GM12878 (cell line): ENCODE measurements around the gene TMEM178A. TPM values are rescaled to one million over a fixed set of nuclear protein-coding genes. Genes with fewer than 3 reads are reported as not detected.

Source experiments
- ATAC-seq: fragments of 200-7000 bp; cut with Tn5 transposase; 3 replicates; pipeline ENCODE4 v1.9.1; 2020; ENCODE audit warnings: mild to moderate bottlenecking, moderate library complexity
- BruUV-seq: library from RNA; stranded (reverse); fragments of 400-500 nt; replicated peaks from 2 replicates; lab custom pipeline; 2021; lab: Mats Ljungman, UMichigan
- CTCF ChIA-PET: fragments of 300-600 bp; sonication (Branson Sonifier 250); formaldehyde crosslinking; extraction: SDS; loops from one replicate; lab custom pipeline; 2021; ENCODE audit warnings: inconsistent platforms; lab: Yijun Ruan, JAX
- POLR2A ChIA-PET: fragments of 350-600 bp; formaldehyde crosslinking; extraction: SDS; loops from one replicate; lab custom pipeline; 2021; ENCODE audit warnings: inconsistent platforms; lab: Charles Lee
- RAD21 ChIA-PET: fragments of 300-600 bp; sonication (Branson Sonifier 250); formaldehyde crosslinking; loops from one replicate; lab custom pipeline; 2023; ENCODE audit warnings: antibody characterized with exemption; ENCODE audit not compliant: unreplicated experiment; lab: Charles Lee
- SMC1A ChIA-PET: fragments of 300-600 bp; sonication (Branson Sonifier 250); formaldehyde crosslinking; loops from one replicate; lab custom pipeline; 2023; ENCODE audit not compliant: unreplicated experiment, uncharacterized antibody; lab: Charles Lee
- DNase-seq: peaks from one replicate; pipeline ENCODE4 v3.0.0-alpha.2; 2011; ENCODE audit warnings: low read depth, low spot score
- FAIRE-seq: peaks from 3 replicates; lab custom pipeline; 2011; peaks lifted over from hg19 to GRCh38; lab: Jason Lieb, UNC
- H2AFZ ChIP-seq: 2 replicates; pipeline ENCODE4 v1.6.0; 2011; ENCODE audit warnings: low read depth, low read length, control low read depth; ENCODE audit not compliant: control insufficient read depth
- H3K27ac ChIP-seq: 2 replicates; pipeline ENCODE4 v1.5.1; 2011; ENCODE audit warnings: control low read depth; ENCODE audit not compliant: control insufficient read depth, insufficient read depth
- H3K27me3 ChIP-seq, 2 experiments: replicated peaks in 1 of 2; 2 replicates each; pipeline versions ENCODE4 v1.6.0 to v1.6.1; 2011; ENCODE audit warnings: low read length in 1 of 2; ENCODE audit not compliant: control insufficient read depth in 2 of 2, insufficient read depth in 2 of 2
- H3K36me3 ChIP-seq, 2 experiments: 2 replicates each; pipeline ENCODE4 v1.5.1; 2011; ENCODE audit warnings: low read length in 1 of 2; ENCODE audit not compliant: control insufficient read depth in 2 of 2, insufficient read depth in 2 of 2
- H3K4me1 ChIP-seq: 2 replicates; pipeline ENCODE4 v1.6.1; 2011; ENCODE audit warnings: mild to moderate bottlenecking, low read length, moderate library complexity, mixed read lengths; ENCODE audit not compliant: control insufficient read depth, insufficient read depth
- H3K4me2 ChIP-seq: 2 replicates; pipeline ENCODE4 v1.6.0; 2011; ENCODE audit warnings: control low read depth; ENCODE audit not compliant: control insufficient read depth, insufficient read depth
- H3K4me3 ChIP-seq: fragments of 200-600 bp; sonication (generic); 2 replicates; pipeline ENCODE4 v1.5.1; 2016
- H3K79me2 ChIP-seq: 2 replicates; pipeline ENCODE4 v1.6.0; 2011; ENCODE audit warnings: low read length; ENCODE audit not compliant: control insufficient read depth, insufficient read depth
- H3K9ac ChIP-seq: 2 replicates; pipeline ENCODE4 v1.8.0; 2011; ENCODE audit warnings: low read length, control low read depth, mixed read lengths; ENCODE audit not compliant: control insufficient read depth, insufficient read depth
- H3K9me3 ChIP-seq: replicated peaks from 3 replicates; pipeline ENCODE4 v1.5.1; 2011; ENCODE audit warnings: mild to moderate bottlenecking, low read length; ENCODE audit not compliant: control insufficient read depth, insufficient read depth
- H4K20me1 ChIP-seq: 2 replicates; pipeline ENCODE4 v1.6.0; 2011; ENCODE audit not compliant: control insufficient read depth, insufficient read depth
- HCFC1 ChIP-seq: fragments of 150-350 bp; IDR thresholded peaks from 2 replicates; pipeline ENCODE4 v1.6.1; 2014; ENCODE audit warnings: low read length
- NBN ChIP-seq: fragments of 450-650 bp; IDR thresholded peaks from 2 replicates; pipeline ENCODE4 v1.6.1; 2016
- ZNF24 ChIP-seq: fragments of 450-650 bp; IDR thresholded peaks from 2 replicates; pipeline ENCODE4 v1.6.1; 2017; ENCODE audit warnings: antibody characterized with exemption, mild to moderate bottlenecking
- WGBS: methylation state at CpG from one replicate; pipeline ENCODE4 v1.1.6; 2016; ENCODE audit warnings: low lambda C conversion rate; ENCODE audit not compliant: insufficient replicate concordance, insufficient coverage; ENCODE audit errors: missing lambda C conversion rate; 5-methylcytosine and 5-hydroxymethylcytosine counted together
- in situ Hi-C: fragments of 300-500 bp; cut with MboI; formaldehyde crosslinking; loops from 9 replicates; pipeline ENCODE4 v1.14.3; 2018; ENCODE audit warnings: mixed read lengths
- intact Hi-C: fragments of 100-400 bp; cut with micrococcal nuclease; formaldehyde crosslinking; loops from one replicate; pipeline ENCODE4 v1.14.2; 2022; ENCODE audit not compliant: unreplicated experiment
- polyA plus RNA-seq, 11 experiments: library from polyadenylated mRNA; depleted of rRNA in 4 of 11; unstranded in 6 of 11; stranded (reverse) in 5 of 11; fragments of >200 nt; fragmentation: Nextera tagmentation in 4 of 11; fragmentation: Illumina TruSeq in 1 of 11; extraction: Ambion mirVana in 4 of 11; extraction: Trizol in 1 of 11; gene quantifications; 1 replicate in 1 of 11; 2 replicates in 10 of 11; pipeline versions ENCODE4 v1.2.1 to v1.2.3, GENCODE V29; 2011 to 2016; ENCODE audit warnings: inconsistent platforms in 2 of 11, missing spikeins in 2 of 11, low read depth in 1 of 11
- total RNA-seq, 4 experiments: library from RNA; depleted of rRNA in 3 of 4; stranded (reverse); fragments of >200 nt in 3 of 4; fragmentation: Illumina TruSeq in 1 of 4; extraction: Trizol in 1 of 4; gene quantifications; 2 replicates each; pipeline versions ENCODE4 v1.2.1 to v1.2.3, GENCODE V29; 2013 to 2021
- TF ChIP-seq, protein P1 (sequence below): fragments of 450-650 bp; IDR thresholded peaks from 2 replicates; pipeline ENCODE4 v1.6.1; 2016; ENCODE audit warnings: mild to moderate bottlenecking, moderate library complexity, borderline replicate concordance
- TF ChIP-seq, protein P2 (sequence below): fragments of 150-350 bp; IDR thresholded peaks from 2 replicates; pipeline ENCODE4 v1.6.1; 2014; ENCODE audit warnings: mild to moderate bottlenecking, low read depth, low read length
- TF ChIP-seq, protein P3 (sequence below): IDR thresholded peaks from 2 replicates; pipeline ENCODE4 v1.6.1; 2012; ENCODE audit warnings: mild to moderate bottlenecking, low read depth, low read length

The TMEM178A gene
- total and polyA plus RNA-seq, 10 of the 15 experiments (the other 5 are each of a cell fraction or from before 2014, with no cell fraction given) = not detected

DNA sequence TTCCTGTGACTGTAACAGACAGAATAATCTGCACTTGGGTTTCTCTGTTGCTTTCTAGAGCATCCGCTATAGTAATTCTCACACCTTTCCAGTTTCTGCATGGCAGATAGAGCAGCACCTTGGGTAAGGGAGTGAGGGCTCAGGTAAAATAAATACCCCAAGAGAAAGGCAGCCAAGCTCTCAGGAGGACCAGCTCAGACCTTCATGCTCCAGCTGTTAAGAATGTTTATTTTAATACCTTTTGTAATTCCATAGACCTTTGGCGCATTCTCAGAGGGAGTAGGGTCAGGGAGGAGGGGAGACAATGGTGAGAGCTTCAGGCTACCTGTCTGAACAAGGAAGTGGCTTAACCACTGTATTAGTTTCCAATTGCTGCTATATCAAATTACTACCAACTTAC lies 16.2 kb upstream of the TMEM178A start:
- Histone ChIP-seq H3K4me1 (no peaks in the 10 kb centered on the region), H3K79me2 (no peaks in the 10 kb centered on the region), H3K9ac (no peak overlapping the region), H3K36me3 (no peaks in the 10 kb centered on the region), H3K27ac (no peak overlapping the region), H4K20me1 (no peaks in the 10 kb centered on the region), H3K9me3 (no peaks in the 10 kb centered on the region; the same call in 2 of the 3 replicates), H3K27me3 (no peaks in the 10 kb centered on the region), H3K4me3 (no peak overlapping the region), H3K4me2 (no peak overlapping the region), H2AFZ (no peak overlapping the region)
- 74% methylated on average over 2 of the region's 2 CpGs for WGBS
- CTCF ChIA-PET = no interaction called here
- RAD21 ChIA-PET = no interaction called here
- TF ChIP-seq ZNF24 (no peak), NBN (no peak), HCFC1 (no peak)
- TF ChIP-seq, protein P1, sequence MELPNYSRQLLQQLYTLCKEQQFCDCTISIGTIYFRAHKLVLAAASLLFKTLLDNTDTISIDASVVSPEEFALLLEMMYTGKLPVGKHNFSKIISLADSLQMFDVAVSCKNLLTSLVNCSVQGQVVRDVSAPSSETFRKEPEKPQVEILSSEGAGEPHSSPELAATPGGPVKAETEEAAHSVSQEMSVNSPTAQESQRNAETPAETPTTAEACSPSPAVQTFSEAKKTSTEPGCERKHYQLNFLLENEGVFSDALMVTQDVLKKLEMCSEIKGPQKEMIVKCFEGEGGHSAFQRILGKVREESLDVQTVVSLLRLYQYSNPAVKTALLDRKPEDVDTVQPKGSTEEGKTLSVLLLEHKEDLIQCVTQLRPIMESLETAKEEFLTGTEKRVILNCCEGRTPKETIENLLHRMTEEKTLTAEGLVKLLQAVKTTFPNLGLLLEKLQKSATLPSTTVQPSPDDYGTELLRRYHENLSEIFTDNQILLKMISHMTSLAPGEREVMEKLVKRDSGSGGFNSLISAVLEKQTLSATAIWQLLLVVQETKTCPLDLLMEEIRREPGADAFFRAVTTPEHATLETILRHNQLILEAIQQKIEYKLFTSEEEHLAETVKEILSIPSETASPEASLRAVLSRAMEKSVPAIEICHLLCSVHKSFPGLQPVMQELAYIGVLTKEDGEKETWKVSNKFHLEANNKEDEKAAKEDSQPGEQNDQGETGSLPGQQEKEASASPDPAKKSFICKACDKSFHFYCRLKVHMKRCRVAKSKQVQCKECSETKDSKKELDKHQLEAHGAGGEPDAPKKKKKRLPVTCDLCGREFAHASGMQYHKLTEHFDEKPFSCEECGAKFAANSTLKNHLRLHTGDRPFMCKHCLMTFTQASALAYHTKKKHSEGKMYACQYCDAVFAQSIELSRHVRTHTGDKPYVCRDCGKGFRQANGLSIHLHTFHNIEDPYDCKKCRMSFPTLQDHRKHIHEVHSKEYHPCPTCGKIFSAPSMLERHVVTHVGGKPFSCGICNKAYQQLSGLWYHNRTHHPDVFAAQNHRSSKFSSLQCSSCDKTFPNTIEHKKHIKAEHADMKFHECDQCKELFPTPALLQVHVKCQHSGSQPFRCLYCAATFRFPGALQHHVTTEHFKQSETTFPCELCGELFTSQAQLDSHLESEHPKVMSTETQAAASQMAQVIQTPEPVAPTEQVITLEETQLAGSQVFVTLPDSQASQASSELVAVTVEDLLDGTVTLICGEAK = no peak
- TF ChIP-seq, protein P2, sequence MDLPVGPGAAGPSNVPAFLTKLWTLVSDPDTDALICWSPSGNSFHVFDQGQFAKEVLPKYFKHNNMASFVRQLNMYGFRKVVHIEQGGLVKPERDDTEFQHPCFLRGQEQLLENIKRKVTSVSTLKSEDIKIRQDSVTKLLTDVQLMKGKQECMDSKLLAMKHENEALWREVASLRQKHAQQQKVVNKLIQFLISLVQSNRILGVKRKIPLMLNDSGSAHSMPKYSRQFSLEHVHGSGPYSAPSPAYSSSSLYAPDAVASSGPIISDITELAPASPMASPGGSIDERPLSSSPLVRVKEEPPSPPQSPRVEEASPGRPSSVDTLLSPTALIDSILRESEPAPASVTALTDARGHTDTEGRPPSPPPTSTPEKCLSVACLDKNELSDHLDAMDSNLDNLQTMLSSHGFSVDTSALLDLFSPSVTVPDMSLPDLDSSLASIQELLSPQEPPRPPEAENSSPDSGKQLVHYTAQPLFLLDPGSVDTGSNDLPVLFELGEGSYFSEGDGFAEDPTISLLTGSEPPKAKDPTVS = no peak
- TF ChIP-seq, protein P3, sequence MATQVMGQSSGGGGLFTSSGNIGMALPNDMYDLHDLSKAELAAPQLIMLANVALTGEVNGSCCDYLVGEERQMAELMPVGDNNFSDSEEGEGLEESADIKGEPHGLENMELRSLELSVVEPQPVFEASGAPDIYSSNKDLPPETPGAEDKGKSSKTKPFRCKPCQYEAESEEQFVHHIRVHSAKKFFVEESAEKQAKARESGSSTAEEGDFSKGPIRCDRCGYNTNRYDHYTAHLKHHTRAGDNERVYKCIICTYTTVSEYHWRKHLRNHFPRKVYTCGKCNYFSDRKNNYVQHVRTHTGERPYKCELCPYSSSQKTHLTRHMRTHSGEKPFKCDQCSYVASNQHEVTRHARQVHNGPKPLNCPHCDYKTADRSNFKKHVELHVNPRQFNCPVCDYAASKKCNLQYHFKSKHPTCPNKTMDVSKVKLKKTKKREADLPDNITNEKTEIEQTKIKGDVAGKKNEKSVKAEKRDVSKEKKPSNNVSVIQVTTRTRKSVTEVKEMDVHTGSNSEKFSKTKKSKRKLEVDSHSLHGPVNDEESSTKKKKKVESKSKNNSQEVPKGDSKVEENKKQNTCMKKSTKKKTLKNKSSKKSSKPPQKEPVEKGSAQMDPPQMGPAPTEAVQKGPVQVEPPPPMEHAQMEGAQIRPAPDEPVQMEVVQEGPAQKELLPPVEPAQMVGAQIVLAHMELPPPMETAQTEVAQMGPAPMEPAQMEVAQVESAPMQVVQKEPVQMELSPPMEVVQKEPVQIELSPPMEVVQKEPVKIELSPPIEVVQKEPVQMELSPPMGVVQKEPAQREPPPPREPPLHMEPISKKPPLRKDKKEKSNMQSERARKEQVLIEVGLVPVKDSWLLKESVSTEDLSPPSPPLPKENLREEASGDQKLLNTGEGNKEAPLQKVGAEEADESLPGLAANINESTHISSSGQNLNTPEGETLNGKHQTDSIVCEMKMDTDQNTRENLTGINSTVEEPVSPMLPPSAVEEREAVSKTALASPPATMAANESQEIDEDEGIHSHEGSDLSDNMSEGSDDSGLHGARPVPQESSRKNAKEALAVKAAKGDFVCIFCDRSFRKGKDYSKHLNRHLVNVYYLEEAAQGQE = no peak
- BruUV-seq = no TSS peak
- no peak for FAIRE-seq
- no peak for ATAC-seq
- in situ Hi-C loops (no loop called here), intact Hi-C loops (no loop called here)
- DNase-seq = no peak
- POLR2A ChIA-PET = no interaction called here
- SMC1A ChIA-PET = interaction anchor here (1.3 kb wide), 1 partner anchor 27 kb away, joined by 3 read pairs; no protein-coding TSS in a partner anchor
